PC-3 (cell line): ENCODE measurements around the gene CYTIP.

ENCODE experiments used
- CTCF ChIP-seq: fragments of 300-600 bp; sonication (generic); conservative IDR thresholded peaks from 2 replicates; pipeline ENCODE4 v1.5.1; 2017; ENCODE audit warnings: antibody characterized with exemption, low read depth, mild to moderate bottlenecking, low read length
- EZH2 ChIP-seq: fragments of 300-600 bp; sonication (generic); IDR thresholded peaks from one replicate; pipeline ENCODE4 v1.6.1; 2017; ENCODE audit warnings: antibody characterized with exemption, mild to moderate bottlenecking, low read length; ENCODE audit not compliant: unreplicated experiment

DNA sequence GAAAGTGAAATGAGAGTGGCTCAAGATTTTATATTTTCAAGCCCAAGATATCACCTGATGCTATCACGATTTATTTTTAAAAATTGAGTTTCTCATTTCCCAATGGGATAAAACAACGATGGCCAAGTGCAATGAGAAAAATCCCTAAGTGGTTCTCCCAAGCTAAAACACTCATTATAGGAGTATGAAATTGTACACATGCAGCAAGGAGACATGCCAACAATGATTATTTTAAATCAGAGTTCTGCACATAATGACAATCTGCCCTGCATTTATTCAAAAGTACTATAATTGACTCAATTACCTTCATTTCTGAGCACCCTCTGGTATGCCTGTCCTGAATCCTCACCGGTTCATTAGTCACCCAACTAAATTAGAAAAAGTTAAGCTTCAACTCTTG is 12.7 kb downstream of the CYTIP start:
- TF ChIP-seq CTCF (no peak), EZH2 (no peak)
